CD4-positive, alpha-beta T cell treated with Interleukin-2 at 100 ng/mL for 4 hours (primary cell): Measurements from ENCODE around the gene CCR7.

Experiments
- DNase-seq: peaks from one replicate; pipeline ENCODE4 v3.0.0-alpha.2; 2020; ENCODE audit warnings: low spot score

The CCR7 gene

GRCh38 chr17:40516581-40517285 lies 48.5 kb downstream of the CCR7 start:
- DNase-seq = peak; percentile 83

- DNase-seq = peak; percentile 31
These were observed 49.7 kb downstream of the CCR7 start for GRCh38 chr17:40515491-40516041.

DNA sequence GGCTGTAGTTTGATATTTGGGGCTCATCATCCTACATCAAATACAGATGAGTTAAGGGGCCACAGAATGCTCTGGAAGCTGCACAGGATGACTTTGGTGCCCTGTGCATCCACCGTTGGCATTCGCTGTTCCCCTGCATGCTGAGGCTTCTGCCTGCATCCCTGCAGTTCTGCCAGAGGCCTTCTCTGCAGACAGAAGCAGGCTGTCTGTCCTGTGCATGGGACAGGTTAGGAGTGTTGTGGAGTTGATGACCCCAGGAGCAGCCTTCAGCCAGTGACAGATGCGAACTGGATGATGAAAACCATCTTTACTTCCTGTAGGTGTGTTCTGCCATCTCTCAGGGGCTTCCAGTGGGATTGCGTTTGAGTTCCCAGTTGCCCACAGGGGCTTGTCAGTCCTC lies 50.3 kb downstream of the CCR7 start:
- no peak for DNase-seq

GRCh38 chr17:40514013-40514875 lies 51.0 kb downstream of the CCR7 start:
- no peak for DNase-seq

- DNase-seq = no peak
These were observed 53.5 kb downstream of the CCR7 start for GRCh38 chr17:40511667-40512220.

DNA sequence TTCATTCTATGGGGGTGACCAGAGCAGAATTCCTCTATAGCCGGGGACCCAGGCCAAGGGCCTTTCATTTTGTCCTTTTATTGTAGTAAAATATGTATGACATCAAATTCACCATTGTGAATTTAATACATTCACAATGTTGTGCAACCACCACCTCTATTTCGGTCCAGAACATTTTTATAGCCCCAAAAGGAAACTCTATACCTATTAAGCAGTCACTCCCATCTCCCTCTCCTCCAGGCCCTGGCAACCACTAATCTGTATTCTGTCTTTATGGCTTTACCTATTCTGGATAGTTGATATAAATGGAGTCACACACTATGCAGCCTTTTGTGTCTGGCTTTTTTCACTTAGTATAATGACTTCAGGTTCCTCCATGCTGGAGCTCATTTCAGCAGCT lies 54.1 kb downstream of the CCR7 start:
- no peak for DNase-seq

GRCh38 chr17:40510328-40510648 lies 55.0 kb downstream of the CCR7 start:
- DNase-seq = no peak

DNA sequence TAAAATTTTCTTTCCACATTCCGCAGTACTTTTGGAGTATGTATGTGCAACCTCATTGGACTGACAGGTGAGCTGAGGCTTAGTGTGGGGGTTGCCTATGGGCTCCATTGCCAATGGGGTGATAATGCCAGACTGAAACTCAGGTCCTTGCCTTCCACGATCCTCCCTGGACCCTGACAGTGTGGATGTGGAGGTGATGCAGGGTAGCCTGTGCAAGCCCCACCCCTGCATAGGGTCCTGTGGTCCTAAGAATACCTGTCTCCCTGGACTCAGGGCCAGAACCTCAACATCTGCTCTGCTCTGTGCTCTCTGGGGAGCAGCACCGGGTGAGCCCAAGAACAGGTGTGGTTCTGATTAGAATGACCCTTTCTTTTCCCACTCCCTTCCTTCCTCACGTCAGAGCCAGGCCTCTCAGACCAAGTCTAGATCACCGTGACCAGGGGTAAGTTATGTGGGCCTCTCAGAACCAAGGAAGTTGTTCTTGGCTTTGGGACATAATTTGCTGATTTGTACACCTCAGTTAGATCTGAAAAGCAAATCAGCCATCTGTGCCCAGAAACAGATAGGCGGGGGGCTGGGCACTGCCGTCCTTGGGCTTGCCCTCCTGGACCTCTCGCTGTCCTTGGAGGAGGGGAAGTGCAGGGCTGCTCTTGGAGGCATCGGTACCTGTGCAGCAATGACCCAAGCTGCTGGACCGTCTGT lies 55.5 kb downstream of the CCR7 start:
- DNase-seq = no peak

DNA sequence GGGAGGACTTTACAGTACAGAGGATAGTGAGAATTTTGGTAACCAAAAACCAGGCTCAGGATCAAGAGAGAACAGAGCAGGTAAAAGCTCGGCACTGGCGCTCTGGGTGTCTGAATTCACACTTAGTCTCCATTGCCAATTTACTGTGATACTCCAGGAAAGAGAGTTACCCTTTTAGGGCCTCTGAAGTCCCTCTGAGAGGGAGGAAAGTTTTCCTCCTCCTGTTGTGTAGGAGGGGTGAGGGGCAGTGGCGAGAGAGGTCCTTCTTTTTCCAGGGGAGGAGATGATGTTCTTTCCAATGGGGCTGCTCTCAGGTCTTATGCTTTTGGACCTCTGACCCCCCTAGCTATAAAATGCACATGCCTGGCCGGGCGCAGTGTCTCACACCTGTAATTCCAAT lies 58.5 kb downstream of the CCR7 start:
- no peak for DNase-seq
